GM12878 (cell line): Measurements from ENCODE around the gene CAPN7. TPM values are rescaled to one million over a fixed set of nuclear protein-coding genes. Genes with fewer than 3 reads are reported as not detected.

ENCODE experiments used
- ATAC-seq: fragments of 200-7000 bp; cut with Tn5 transposase; 3 replicates; pipeline ENCODE4 v1.9.1; 2020; ENCODE audit warnings: mild to moderate bottlenecking, moderate library complexity
- BruUV-seq: library from RNA; stranded (reverse); fragments of 400-500 nt; replicated peaks from 2 replicates; lab custom pipeline; 2021; lab: Mats Ljungman, UMichigan
- CTCF ChIA-PET: fragments of 300-600 bp; sonication (Branson Sonifier 250); formaldehyde crosslinking; extraction: SDS; loops from one replicate; lab custom pipeline; 2021; ENCODE audit warnings: inconsistent platforms; lab: Yijun Ruan, JAX
- POLR2A ChIA-PET: fragments of 350-600 bp; formaldehyde crosslinking; extraction: SDS; loops from one replicate; lab custom pipeline; 2021; ENCODE audit warnings: inconsistent platforms; lab: Charles Lee
- RAD21 ChIA-PET: fragments of 300-600 bp; sonication (Branson Sonifier 250); formaldehyde crosslinking; loops from one replicate; lab custom pipeline; 2023; ENCODE audit warnings: antibody characterized with exemption; ENCODE audit not compliant: unreplicated experiment; lab: Charles Lee
- SMC1A ChIA-PET: fragments of 300-600 bp; sonication (Branson Sonifier 250); formaldehyde crosslinking; loops from one replicate; lab custom pipeline; 2023; ENCODE audit not compliant: unreplicated experiment, uncharacterized antibody; lab: Charles Lee
- DNase-seq: peaks from one replicate; pipeline ENCODE4 v3.0.0-alpha.2; 2011; ENCODE audit warnings: low read depth, low spot score
- FAIRE-seq: peaks from 3 replicates; lab custom pipeline; 2011; peaks lifted over from hg19 to GRCh38; lab: Jason Lieb, UNC
- H2AFZ ChIP-seq: 2 replicates; pipeline ENCODE4 v1.6.0; 2011; ENCODE audit warnings: low read depth, low read length, control low read depth; ENCODE audit not compliant: control insufficient read depth
- H3K27ac ChIP-seq: 2 replicates; pipeline ENCODE4 v1.5.1; 2011; ENCODE audit warnings: control low read depth; ENCODE audit not compliant: control insufficient read depth, insufficient read depth
- H3K27me3 ChIP-seq, 2 experiments: replicated peaks in 1 of 2; 2 replicates each; pipeline versions ENCODE4 v1.6.0 to v1.6.1; 2011; ENCODE audit warnings: low read length in 1 of 2; ENCODE audit not compliant: control insufficient read depth in 2 of 2, insufficient read depth in 2 of 2
- H3K36me3 ChIP-seq, 2 experiments: 2 replicates each; pipeline ENCODE4 v1.5.1; 2011; ENCODE audit warnings: low read length in 1 of 2; ENCODE audit not compliant: control insufficient read depth in 2 of 2, insufficient read depth in 2 of 2
- H3K4me1 ChIP-seq: 2 replicates; pipeline ENCODE4 v1.6.1; 2011; ENCODE audit warnings: mild to moderate bottlenecking, low read length, moderate library complexity, mixed read lengths; ENCODE audit not compliant: control insufficient read depth, insufficient read depth
- H3K4me2 ChIP-seq: 2 replicates; pipeline ENCODE4 v1.6.0; 2011; ENCODE audit warnings: control low read depth; ENCODE audit not compliant: control insufficient read depth, insufficient read depth
- H3K4me3 ChIP-seq: fragments of 200-600 bp; sonication (generic); 2 replicates; pipeline ENCODE4 v1.5.1; 2016
- H3K79me2 ChIP-seq: 2 replicates; pipeline ENCODE4 v1.6.0; 2011; ENCODE audit warnings: low read length; ENCODE audit not compliant: control insufficient read depth, insufficient read depth
- H3K9ac ChIP-seq: 2 replicates; pipeline ENCODE4 v1.8.0; 2011; ENCODE audit warnings: low read length, control low read depth, mixed read lengths; ENCODE audit not compliant: control insufficient read depth, insufficient read depth
- H3K9me3 ChIP-seq: replicated peaks from 3 replicates; pipeline ENCODE4 v1.5.1; 2011; ENCODE audit warnings: mild to moderate bottlenecking, low read length; ENCODE audit not compliant: control insufficient read depth, insufficient read depth
- H4K20me1 ChIP-seq: 2 replicates; pipeline ENCODE4 v1.6.0; 2011; ENCODE audit not compliant: control insufficient read depth, insufficient read depth
- CREM ChIP-seq: IDR thresholded peaks from 2 replicates; pipeline ENCODE4 v1.6.1; 2014; ENCODE audit warnings: antibody characterized with exemption, low read depth
- E2F4 ChIP-seq: IDR thresholded peaks from 2 replicates; pipeline ENCODE4 v1.6.1; 2012; ENCODE audit warnings: low read depth, low read length, improper control_type of control experiment
- ESRRA ChIP-seq: IDR thresholded peaks from 2 replicates; pipeline ENCODE4 v1.6.1; 2012; ENCODE audit warnings: mild to moderate bottlenecking, low read length, improper control_type of control experiment
- ETV6 ChIP-seq, 2 experiments: fragments of 450-650 bp in 1 of 2; IDR thresholded peaks in 1 of 2; conservative IDR thresholded peaks in 1 of 2; 2 replicates each; pipeline ENCODE4 v1.6.1; 2014; ENCODE audit warnings: antibody characterized with exemption in 1 of 2, borderline replicate concordance in 1 of 2, low read depth in 1 of 2, mild to moderate bottlenecking in 1 of 2, moderate library complexity in 1 of 2
- IKZF2 ChIP-seq, 2 experiments: fragments of 450-650 bp; IDR thresholded peaks; 2 replicates each; pipeline ENCODE4 v1.6.1; 2017; ENCODE audit warnings: mild to moderate bottlenecking in 2 of 2, moderate library complexity in 2 of 2
- NR2C2 ChIP-seq: IDR thresholded peaks from 2 replicates; pipeline ENCODE4 v1.6.1; 2011; ENCODE audit warnings: borderline replicate concordance, low read depth; ENCODE audit not compliant: control insufficient read depth, insufficient read length
- PKNOX1 ChIP-seq: fragments of 450-650 bp; IDR thresholded peaks from 2 replicates; pipeline ENCODE4 v1.6.1; 2016; ENCODE audit warnings: mild to moderate bottlenecking
- POLR2AphosphoS5 ChIP-seq: IDR thresholded peaks from 2 replicates; pipeline ENCODE4 v1.6.1; 2011; ENCODE audit warnings: mild to moderate bottlenecking, low read length, inconsistent platforms
- ZNF687 ChIP-seq: fragments of 450-650 bp; IDR thresholded peaks from 2 replicates; pipeline ENCODE4 v1.6.1; 2017; ENCODE audit warnings: mild to moderate bottlenecking, moderate library complexity
- WGBS: methylation state at CpG from one replicate; pipeline ENCODE4 v1.1.6; 2016; ENCODE audit warnings: low lambda C conversion rate; ENCODE audit not compliant: insufficient replicate concordance, insufficient coverage; ENCODE audit errors: missing lambda C conversion rate; 5-methylcytosine and 5-hydroxymethylcytosine counted together
- in situ Hi-C: fragments of 300-500 bp; cut with MboI; formaldehyde crosslinking; loops from 9 replicates; pipeline ENCODE4 v1.14.3; 2018; ENCODE audit warnings: mixed read lengths
- intact Hi-C: fragments of 100-400 bp; cut with micrococcal nuclease; formaldehyde crosslinking; loops from one replicate; pipeline ENCODE4 v1.14.2; 2022; ENCODE audit not compliant: unreplicated experiment
- polyA plus RNA-seq, 11 experiments: library from polyadenylated mRNA; depleted of rRNA in 4 of 11; unstranded in 6 of 11; stranded (reverse) in 5 of 11; fragments of >200 nt; fragmentation: Nextera tagmentation in 4 of 11; fragmentation: Illumina TruSeq in 1 of 11; extraction: Ambion mirVana in 4 of 11; extraction: Trizol in 1 of 11; gene quantifications; 1 replicate in 1 of 11; 2 replicates in 10 of 11; pipeline versions ENCODE4 v1.2.1 to v1.2.3, GENCODE V29; 2011 to 2016; ENCODE audit warnings: inconsistent platforms in 2 of 11, missing spikeins in 2 of 11, low read depth in 1 of 11
- total RNA-seq, 4 experiments: library from RNA; depleted of rRNA in 3 of 4; stranded (reverse); fragments of >200 nt in 3 of 4; fragmentation: Illumina TruSeq in 1 of 4; extraction: Trizol in 1 of 4; gene quantifications; 2 replicates each; pipeline versions ENCODE4 v1.2.1 to v1.2.3, GENCODE V29; 2013 to 2021
- TF ChIP-seq, protein P1 (sequence below): fragments of 450-650 bp; IDR thresholded peaks from 2 replicates; pipeline ENCODE4 v1.6.1; 2016; ENCODE audit warnings: mild to moderate bottlenecking, moderate library complexity, borderline replicate concordance

CAPN7 gene
- total and polyA plus RNA-seq, 10 of the 15 experiments (the other 5 are each of a cell fraction or from before 2014, with no cell fraction given) = 5.3 to 27.0 (median 18.2) TPM

DNA sequence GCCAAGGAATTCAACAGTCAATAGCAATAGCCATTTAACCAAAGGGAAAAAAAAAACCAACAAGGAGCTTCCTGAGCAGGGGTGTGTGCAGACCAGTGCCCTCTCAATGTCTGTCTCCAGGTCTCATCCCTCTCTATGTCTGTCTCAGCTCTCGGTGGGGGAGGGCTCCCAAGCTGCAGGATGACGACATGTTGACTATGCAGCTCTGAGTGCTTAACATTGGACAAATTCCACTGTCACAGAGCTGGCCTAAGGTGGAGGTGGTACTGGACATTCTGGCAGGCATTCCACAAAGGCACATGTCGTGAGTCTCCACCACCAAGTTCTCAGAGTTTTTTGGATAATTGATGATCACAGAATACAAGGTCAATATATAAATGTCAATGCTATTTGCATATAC is 2.0 kb upstream of the CAPN7 start (continued):
- no peak for TF ChIP-seq ZNF687
- TF ChIP-seq ESRRA = no peak
- TF ChIP-seq PKNOX1 = no peak
- no peak for TF ChIP-seq CREM

- intact Hi-C loops (loop anchor here (10.0 kb wide), 1 partner anchor 281 kb away; no protein-coding TSS in a partner anchor), in situ Hi-C loops (loop anchor here (10.0 kb wide), 2 partner anchors 599 to 1039 kb away; no protein-coding TSS in a partner anchor)
- FAIRE-seq = no peak
- 2% methylated on average over 3 of the region's 3 CpGs for WGBS
- Histone ChIP-seq H3K9ac (peak overlapping the region; percentile 66), H3K4me2 (peak overlapping the region; percentile 90), H3K9me3 (no peaks in the 10 kb centered on the region), H3K4me3 (peak overlapping the region; percentile 94; the same call in 1 of the 2 replicates), H3K27ac (peak overlapping the region; percentile 57), H3K79me2 (peaks cover 37% of the 10 kb centered on the region), H2AFZ (peak overlapping the region; percentile 95), H3K4me1 (no peaks in the 10 kb centered on the region), H4K20me1 (no peaks in the 10 kb centered on the region), H3K27me3 (no peaks in the 10 kb centered on the region), H3K36me3 (no peaks in the 10 kb centered on the region)
- TSS peak; percentile 98 for BruUV-seq
- ATAC-seq = no peak
- DNase-seq = no peak
- POLR2A ChIA-PET = interaction anchor here (0.6 to 1.9 kb wide), 11 partner anchors 13 to 1638 kb away, joined by 3 to 6 read pairs (median 3); partner anchors contain the start of gene RBSN
- CTCF ChIA-PET = interaction anchor here (0.6 to 9.7 kb wide), 23 partner anchors 13 to 606 kb away, joined by 3 to 123 read pairs (median 3); no protein-coding TSS in a partner anchor
- SMC1A ChIA-PET = interaction anchor here (0.7 to 12.1 kb wide), 18 partner anchors 9 to 351 kb away, joined by 3 to 135 read pairs (median 4); partner anchors contain the start of gene RBSN
- RAD21 ChIA-PET = interaction anchor here (0.8 to 5.3 kb wide), 25 partner anchors 10 to 602 kb away, joined by 3 to 30 read pairs (median 5); partner anchors contain the start of gene RBSN
- TF ChIP-seq E2F4 (no peak), IKZF2 (IDR thresholded peaks at IDR 0.05) (0 out of 4 replicates have a peak, but pooled peaks have one; percentile 13 to 15), POLR2AphosphoS5 (no peak), ETV6 (conservative IDR thresholded peaks at IDR 0.05 in 1 of 2, IDR thresholded peaks at IDR 0.05 in 1 of 2; ENCODE audit: borderline replicate concordance in 1 of 2, low read depth in 1 of 2) (no peak), NR2C2 (no peak)
- TF ChIP-seq, protein P1, sequence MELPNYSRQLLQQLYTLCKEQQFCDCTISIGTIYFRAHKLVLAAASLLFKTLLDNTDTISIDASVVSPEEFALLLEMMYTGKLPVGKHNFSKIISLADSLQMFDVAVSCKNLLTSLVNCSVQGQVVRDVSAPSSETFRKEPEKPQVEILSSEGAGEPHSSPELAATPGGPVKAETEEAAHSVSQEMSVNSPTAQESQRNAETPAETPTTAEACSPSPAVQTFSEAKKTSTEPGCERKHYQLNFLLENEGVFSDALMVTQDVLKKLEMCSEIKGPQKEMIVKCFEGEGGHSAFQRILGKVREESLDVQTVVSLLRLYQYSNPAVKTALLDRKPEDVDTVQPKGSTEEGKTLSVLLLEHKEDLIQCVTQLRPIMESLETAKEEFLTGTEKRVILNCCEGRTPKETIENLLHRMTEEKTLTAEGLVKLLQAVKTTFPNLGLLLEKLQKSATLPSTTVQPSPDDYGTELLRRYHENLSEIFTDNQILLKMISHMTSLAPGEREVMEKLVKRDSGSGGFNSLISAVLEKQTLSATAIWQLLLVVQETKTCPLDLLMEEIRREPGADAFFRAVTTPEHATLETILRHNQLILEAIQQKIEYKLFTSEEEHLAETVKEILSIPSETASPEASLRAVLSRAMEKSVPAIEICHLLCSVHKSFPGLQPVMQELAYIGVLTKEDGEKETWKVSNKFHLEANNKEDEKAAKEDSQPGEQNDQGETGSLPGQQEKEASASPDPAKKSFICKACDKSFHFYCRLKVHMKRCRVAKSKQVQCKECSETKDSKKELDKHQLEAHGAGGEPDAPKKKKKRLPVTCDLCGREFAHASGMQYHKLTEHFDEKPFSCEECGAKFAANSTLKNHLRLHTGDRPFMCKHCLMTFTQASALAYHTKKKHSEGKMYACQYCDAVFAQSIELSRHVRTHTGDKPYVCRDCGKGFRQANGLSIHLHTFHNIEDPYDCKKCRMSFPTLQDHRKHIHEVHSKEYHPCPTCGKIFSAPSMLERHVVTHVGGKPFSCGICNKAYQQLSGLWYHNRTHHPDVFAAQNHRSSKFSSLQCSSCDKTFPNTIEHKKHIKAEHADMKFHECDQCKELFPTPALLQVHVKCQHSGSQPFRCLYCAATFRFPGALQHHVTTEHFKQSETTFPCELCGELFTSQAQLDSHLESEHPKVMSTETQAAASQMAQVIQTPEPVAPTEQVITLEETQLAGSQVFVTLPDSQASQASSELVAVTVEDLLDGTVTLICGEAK = peak; percentile 48; the same call in 1 of the 2 replicates
Observed at GRCh38 chr3:15205482-15205933, 538 bp upstream of the CAPN7 start.
